ENCODE results near the gene AHSG. TPM values are rescaled to one million over a fixed set of nuclear protein-coding genes. Genes with fewer than 3 reads are reported as not detected.

The AHSG gene
- total RNA-seq, 1 donor from 2014 or later, result not detected

- DNase-seq, result no peak
- no peaks in the 10 kb centered on the region for H3K36me3 Mint-ChIP-seq (ENCODE audit: low read depth)
- peaks cover 6% of the 10 kb centered on the region for H3K27me3 Mint-ChIP-seq
- ChIA-PET CTCF (no interaction called here), POLR2A (no interaction called here)
- no peak overlapping the region for H3K27ac Mint-ChIP-seq
- H3K9me3 Mint-ChIP-seq, result no peaks in the 10 kb centered on the region
- TF ChIP-seq CTCF (IDR thresholded peaks at IDR 0.05), result no peak
- no peaks in the 10 kb centered on the region for H3K4me1 Mint-ChIP-seq
- no peak for ATAC-seq (ENCODE audit: low read depth)
- no peak overlapping the region for H3K4me3 Mint-ChIP-seq
- intact Hi-C loops (cut with micrococcal nuclease), result no loop called here
Measured at GRCh38 chr3:186668426-186668825, 55.6 kb downstream of the AHSG start.

GRCh38 chr3:186669378-186670084 lies 56.7 kb downstream of the AHSG start:
- DNase-seq (no peak), ATAC-seq (ENCODE audit: low read depth) (no peak)
- H3K27me3 Mint-ChIP-seq, result peaks cover 3% of the 10 kb centered on the region
- no peak overlapping the region for H3K27ac Mint-ChIP-seq
- H3K4me3 Mint-ChIP-seq, result no peak overlapping the region
- H3K9me3 Mint-ChIP-seq, result no peaks in the 10 kb centered on the region
- no peak for TF ChIP-seq CTCF (IDR thresholded peaks at IDR 0.05)
- intact Hi-C loops (cut with micrococcal nuclease), result no loop called here
- CTCF ChIA-PET, result no interaction called here
- POLR2A ChIA-PET, result no interaction called here
- no peaks in the 10 kb centered on the region for H3K4me1 Mint-ChIP-seq
- H3K36me3 Mint-ChIP-seq (ENCODE audit: low read depth), result no peaks in the 10 kb centered on the region

GRCh38 chr3:186670155-186670554 lies 57.3 kb downstream of the AHSG start:
- H3K4me3 Mint-ChIP-seq, result no peak overlapping the region
- no peak for ATAC-seq (ENCODE audit: low read depth)
- ChIA-PET POLR2A (no interaction called here), CTCF (no interaction called here)
- DNase-seq, result no peak
- H3K36me3 Mint-ChIP-seq (ENCODE audit: low read depth), result no peaks in the 10 kb centered on the region
- no peaks in the 10 kb centered on the region for H3K4me1 Mint-ChIP-seq
- intact Hi-C loops (cut with micrococcal nuclease), result no loop called here
- no peaks in the 10 kb centered on the region for H3K9me3 Mint-ChIP-seq
- TF ChIP-seq CTCF (IDR thresholded peaks at IDR 0.05), result no peak
- H3K27me3 Mint-ChIP-seq, result peaks cover 6% of the 10 kb centered on the region
- no peak overlapping the region for H3K27ac Mint-ChIP-seq

Other genes with a start within 250 kb of the AHSG start
- gene CRYGS, start 68.7 kb upstream of the AHSG start, total RNA-seq, result 4.0 and 4.6 TPM in 2 replicates
- 11.9 and 15.4 TPM in 2 replicates for gene TBCCD1, start 45.7 kb upstream of the AHSG start, total RNA-seq
- gene DNAJB11, start 42.3 kb upstream of the AHSG start, total RNA-seq, result 51.3 and 52.5 TPM in 2 replicates
- gene FETUB, start 27.3 kb downstream of the AHSG start, total RNA-seq, result not detected in 2 replicates
- not detected in 2 replicates for gene HRG, start 53.0 kb downstream of the AHSG start, total RNA-seq
- not detected in 2 replicates for gene KNG1, start 104.3 kb downstream of the AHSG start, total RNA-seq
- gene EIF4A2, start 170.5 kb downstream of the AHSG start, total RNA-seq, result 533 and 574 TPM in 2 replicates
- gene RFC4, start 193.4 kb downstream of the AHSG start, total RNA-seq, result 28.8 and 29.9 TPM in 2 replicates
- not detected in 2 replicates for gene ADIPOQ, start 229.7 kb downstream of the AHSG start, total RNA-seq